Gastroesophageal sphincter (tissue), 4 donors: Measurements from ENCODE around the gene ART5. TPM values are rescaled to one million over a fixed set of nuclear protein-coding genes. Genes with fewer than 3 reads are reported as not detected.
"Not testable (repeated sequence)": the region's sequence is repeated elsewhere in the genome, so short reads cannot be mapped to it uniquely, and the experiment has no call there.

Experiments
- ATAC-seq: fragments of 150-250 bp; one replicate; pipeline ENCODE4 v1.9.1; 2016; ENCODE audit warnings: mild to moderate bottlenecking, moderate library complexity
- H3K27ac ChIP-seq, 4 donors: fragments of 200-600 bp; sonication (generic) in 3 of 4; 1 replicate in 3 of 4; 2 replicates in 1 of 4; pipeline ENCODE4 v1.5.1; 2016 to 2019
- H3K27me3 ChIP-seq: fragments of 200-600 bp; sonication (generic); one replicate; pipeline ENCODE4 v1.5.1; 2019
- H3K36me3 ChIP-seq, 2 donors: fragments of 200-600 bp; sonication (generic); one replicate each; pipeline ENCODE4 v1.5.1; 2019; ENCODE audit warnings: control low read depth in 1 of 2
- H3K4me1 ChIP-seq, 3 donors: fragments of 200-600 bp; sonication (generic); 1 replicate in 2 of 3; 2 replicates in 1 of 3; pipeline ENCODE4 v1.5.1; 2016 to 2019; ENCODE audit warnings: control low read depth in 2 of 3
- H3K4me3 ChIP-seq, 2 donors: fragments of 200-600 bp; sonication (generic); one replicate each; pipeline ENCODE4 v1.5.1; 2019; ENCODE audit warnings: mild to moderate bottlenecking in 1 of 2, moderate library complexity in 1 of 2
- H3K9me3 ChIP-seq, 3 donors: fragments of 200-600 bp; sonication (generic); one replicate each; pipeline ENCODE4 v1.5.1; 2017 to 2019; ENCODE audit warnings: control low read depth in 2 of 3
- CTCF ChIP-seq, 4 experiments: fragments of 200-600 bp in 2 of 4; fragments of 450-650 bp in 2 of 4; sonication (generic) in 1 of 4; IDR thresholded peaks; one replicate each; pipeline ENCODE4 v1.5.1; 2017 to 2019; ENCODE audit warnings: antibody characterized with exemption in 4 of 4, mild to moderate bottlenecking in 2 of 4, moderate library complexity in 2 of 4
- EP300 ChIP-seq: sonication (generic); formaldehyde crosslinking; IDR thresholded peaks from one replicate; pipeline ENCODE4 v1.6.1; 2017; ENCODE audit warnings: antibody characterized with exemption, mild to moderate bottlenecking
- POLR2A ChIP-seq, 2 donors: fragments of 450-650 bp; IDR thresholded peaks; one replicate each; pipeline ENCODE4 v1.6.1; 2017; ENCODE audit warnings: antibody characterized with exemption in 2 of 2, mild to moderate bottlenecking in 2 of 2, moderate library complexity in 1 of 2
- POLR2AphosphoS5 ChIP-seq: sonication (generic); formaldehyde crosslinking; IDR thresholded peaks from one replicate; pipeline ENCODE4 v1.6.1; 2017; ENCODE audit warnings: antibody characterized with exemption
- WGBS, 2 donors: methylation state at CpG; one replicate each; pipeline ENCODE4 v1.1.5; 2018; ENCODE audit warnings: low coverage in 1 of 2; 5-methylcytosine and 5-hydroxymethylcytosine counted together
- total RNA-seq, 4 donors: library from RNA; depleted of rRNA; stranded (reverse); fragments of >200 nt; gene quantifications; one replicate each; pipeline ENCODE4 v1.1.0, GENCODE V29; 2016

Gene ART5
- total RNA-seq, 4 donors from 2014 or later, result 0.27 TPM; not detected in 3

GRCh38 chr11:3658252-3658651 lies 16.5 kb upstream of the ART5 start:
- no peak overlapping the region for H3K4me3 ChIP-seq
- ATAC-seq, result no peak
- peaks cover 16% of the 10 kb centered on the region for H3K27me3 ChIP-seq
- no peaks in the 10 kb centered on the region for H3K9me3 ChIP-seq
- no peak overlapping the region for H3K27ac ChIP-seq
- no peaks in the 10 kb centered on the region for H3K36me3 ChIP-seq
- TF ChIP-seq CTCF (IDR thresholded peaks at IDR 0.05) (no peak), POLR2A (IDR thresholded peaks at IDR 0.05) (no peak), EP300 (no peak), POLR2AphosphoS5 (no peak)
- no peaks in the 10 kb centered on the region for H3K4me1 ChIP-seq
- 94 to 95% methylated on average over 3 to 8 of the region's 8 CpGs for WGBS, 2 donors

- not testable (repeated sequence) for H3K27ac ChIP-seq, H3K4me3 ChIP-seq, H3K4me1 ChIP-seq, H3K9me3 ChIP-seq, H3K36me3 ChIP-seq, ATAC-seq
- peaks cover 16% of the 10 kb centered on the region for H3K27me3 ChIP-seq
- WGBS, 2 donors, result 61 to 80% methylated on average over 3 to 5 of the region's 5 CpGs
Observed at GRCh38 chr11:3657331-3657730, 15.5 kb upstream of the ART5 start.

GRCh38 chr11:3655547-3655946 lies 13.8 kb upstream of the ART5 start:
- no peaks in the 10 kb centered on the region for H3K9me3 ChIP-seq
- H3K36me3 ChIP-seq, result no peaks in the 10 kb centered on the region
- H3K27ac ChIP-seq, result no peak overlapping the region
- WGBS, 2 donors, result no CpG with 5 or more reads among the region's 3 CpGs
- no peaks in the 10 kb centered on the region for H3K4me1 ChIP-seq
- no peak for ATAC-seq
- TF ChIP-seq POLR2A (IDR thresholded peaks at IDR 0.05) (no peak), EP300 (no peak), POLR2AphosphoS5 (no peak), CTCF (IDR thresholded peaks at IDR 0.05) (no peak)
- H3K27me3 ChIP-seq, result peaks cover 16% of the 10 kb centered on the region
- no peak overlapping the region for H3K4me3 ChIP-seq

- ATAC-seq, result not testable (repeated sequence)
- WGBS, 2 donors, result 29 to 81% methylated on average over 3 of the region's 3 CpGs
Observed at GRCh38 chr11:3652514-3652913, 10.7 kb upstream of the ART5 start.

GRCh38 chr11:3649374-3649773 lies 7.6 kb upstream of the ART5 start:
- ATAC-seq, result not testable (repeated sequence)

More at GRCh38 chr11:3652514-3652913, 10.7 kb upstream of the ART5 start:
- H3K4me1 ChIP-seq, H3K27ac ChIP-seq, H3K36me3 ChIP-seq, H3K9me3 ChIP-seq, H3K4me3 ChIP-seq: not testable (repeated sequence)
- H3K27me3 ChIP-seq, result peaks cover 20% of the 10 kb centered on the region

GRCh38 chr11:3648843-3649242 lies 7.1 kb upstream of the ART5 start:
- H3K27me3 ChIP-seq, H3K4me3 ChIP-seq, H3K9me3 ChIP-seq, ATAC-seq, H3K27ac ChIP-seq, H3K4me1 ChIP-seq, H3K36me3 ChIP-seq: not testable (repeated sequence)
- WGBS, 2 donors, result 54 to 77% methylated on average over 8 to 11 of the region's 13 CpGs

More at GRCh38 chr11:3649374-3649773, 7.6 kb upstream of the ART5 start:
- H3K4me1 ChIP-seq, H3K4me3 ChIP-seq, H3K27me3 ChIP-seq, H3K9me3 ChIP-seq, H3K36me3 ChIP-seq, H3K27ac ChIP-seq: not testable (repeated sequence)
- WGBS, 2 donors, result 26 to 43% methylated on average over 7 of the region's 9 CpGs

GRCh38 chr11:3645552-3645951 lies 3.8 kb upstream of the ART5 start:
- TF ChIP-seq POLR2A (IDR thresholded peaks at IDR 0.05) (no peak), CTCF (IDR thresholded peaks at IDR 0.05) (no peak), EP300 (no peak), POLR2AphosphoS5 (no peak)
- no peaks in the 10 kb centered on the region for H3K9me3 ChIP-seq
- H3K27me3 ChIP-seq, result peaks cover 4% of the 10 kb centered on the region
- H3K4me1 ChIP-seq, result peaks cover 0 to 22% (median 9%) of the 10 kb centered on the region in 3 donors
- no peak for ATAC-seq
- no peak overlapping the region for H3K4me3 ChIP-seq
- no peak overlapping the region for H3K27ac ChIP-seq
- no peaks in the 10 kb centered on the region for H3K36me3 ChIP-seq
- WGBS, 2 donors, result 87% methylated on average over 4 to 5 of the region's 7 CpGs
